ENCODE measurements around the gene AKT1.

- no peak for TF ChIP-seq POLR2A (IDR thresholded peaks at IDR 0.05)
- TF ChIP-seq, protein P1, sequence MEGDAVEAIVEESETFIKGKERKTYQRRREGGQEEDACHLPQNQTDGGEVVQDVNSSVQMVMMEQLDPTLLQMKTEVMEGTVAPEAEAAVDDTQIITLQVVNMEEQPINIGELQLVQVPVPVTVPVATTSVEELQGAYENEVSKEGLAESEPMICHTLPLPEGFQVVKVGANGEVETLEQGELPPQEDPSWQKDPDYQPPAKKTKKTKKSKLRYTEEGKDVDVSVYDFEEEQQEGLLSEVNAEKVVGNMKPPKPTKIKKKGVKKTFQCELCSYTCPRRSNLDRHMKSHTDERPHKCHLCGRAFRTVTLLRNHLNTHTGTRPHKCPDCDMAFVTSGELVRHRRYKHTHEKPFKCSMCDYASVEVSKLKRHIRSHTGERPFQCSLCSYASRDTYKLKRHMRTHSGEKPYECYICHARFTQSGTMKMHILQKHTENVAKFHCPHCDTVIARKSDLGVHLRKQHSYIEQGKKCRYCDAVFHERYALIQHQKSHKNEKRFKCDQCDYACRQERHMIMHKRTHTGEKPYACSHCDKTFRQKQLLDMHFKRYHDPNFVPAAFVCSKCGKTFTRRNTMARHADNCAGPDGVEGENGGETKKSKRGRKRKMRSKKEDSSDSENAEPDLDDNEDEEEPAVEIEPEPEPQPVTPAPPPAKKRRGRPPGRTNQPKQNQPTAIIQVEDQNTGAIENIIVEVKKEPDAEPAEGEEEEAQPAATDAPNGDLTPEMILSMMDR (IDR thresholded peaks at IDR 0.05): no peak
These were observed 18.4 kb downstream of the AKT1 start for GRCh38 chr14:104776961-104777807.
